HEK293T (cell line): ENCODE results near the gene EXOC6B.

ENCODE experiments used
- CTCF ChIA-PET: fragments of 350-600 bp; formaldehyde crosslinking; extraction: SDS; loops from one replicate; lab custom pipeline; 2021; ENCODE audit warnings: antibody characterized with exemption, inconsistent platforms; lab: Yijun Ruan, JAX
- POLR2A ChIA-PET: fragments of 350-600 bp; formaldehyde crosslinking; extraction: SDS; loops from one replicate; lab custom pipeline; 2020; ENCODE audit warnings: antibody characterized with exemption, inconsistent platforms; lab: Yijun Ruan, JAX
- DNase-seq: peaks from one replicate; pipeline ENCODE4 v3.0.0; 2012; ENCODE audit warnings: mixed read lengths; ENCODE audit errors: extremely low spot score
- ARNT ChIP-seq: fragments of 450-650 bp; IDR thresholded peaks from 2 replicates; pipeline ENCODE4 v1.6.1; 2017; ENCODE audit warnings: mild to moderate bottlenecking
- BHLHE40 ChIP-seq: fragments of 450-650 bp; IDR thresholded peaks from 2 replicates; pipeline ENCODE4 v1.6.1; 2016; ENCODE audit warnings: mild to moderate bottlenecking, moderate library complexity, borderline replicate concordance
- CTBP1 ChIP-seq: fragments of 450-650 bp; IDR thresholded peaks from 2 replicates; pipeline ENCODE4 v1.6.1; 2016; ENCODE audit warnings: borderline replicate concordance
- ELF4 ChIP-seq: fragments of 450-650 bp; IDR thresholded peaks from 2 replicates; pipeline ENCODE4 v1.6.1; 2017; ENCODE audit warnings: antibody characterized with exemption
- FOXA1 ChIP-seq: fragments of 450-650 bp; IDR thresholded peaks from 2 replicates; pipeline ENCODE4 v1.6.1; 2016; ENCODE audit warnings: mild to moderate bottlenecking
- FOXK2 ChIP-seq: fragments of 450-650 bp; IDR thresholded peaks from 2 replicates; pipeline ENCODE4 v1.6.1; 2016; ENCODE audit warnings: mild to moderate bottlenecking
- FOXM1 ChIP-seq: fragments of 450-650 bp; IDR thresholded peaks from 2 replicates; pipeline ENCODE4 v1.6.1; 2017; ENCODE audit warnings: mild to moderate bottlenecking, borderline replicate concordance
- HDGF ChIP-seq: fragments of 450-650 bp; IDR thresholded peaks from 2 replicates; pipeline ENCODE4 v1.6.1; 2017; ENCODE audit warnings: antibody characterized with exemption, borderline replicate concordance
- L3MBTL2 ChIP-seq: fragments of 450-650 bp; conservative IDR thresholded peaks from 2 replicates; pipeline ENCODE4 v1.6.1; 2016; ENCODE audit warnings: mild to moderate bottlenecking
- LEF1 ChIP-seq: fragments of 450-650 bp; IDR thresholded peaks from 2 replicates; pipeline ENCODE4 v1.6.1; 2017; ENCODE audit warnings: mild to moderate bottlenecking, borderline replicate concordance
- NFRKB ChIP-seq: fragments of 450-650 bp; IDR thresholded peaks from 2 replicates; pipeline ENCODE4 v1.6.1; 2016; ENCODE audit warnings: mild to moderate bottlenecking, moderate library complexity
- PKNOX1 ChIP-seq: fragments of 450-650 bp; IDR thresholded peaks from 2 replicates; pipeline ENCODE4 v1.6.1; 2016
- SP1 ChIP-seq: fragments of 450-650 bp; IDR thresholded peaks from 2 replicates; pipeline ENCODE4 v1.6.1; 2017
- SUZ12 ChIP-seq: fragments of 450-650 bp; IDR thresholded peaks from 2 replicates; pipeline ENCODE4 v1.6.1; 2016; ENCODE audit warnings: mild to moderate bottlenecking
- TARDBP ChIP-seq: fragments of 450-650 bp; IDR thresholded peaks from 2 replicates; pipeline ENCODE4 v1.6.1; 2016
- ZNF384 ChIP-seq: fragments of 450-650 bp; IDR thresholded peaks from 2 replicates; pipeline ENCODE4 v1.6.1; 2016

EXOC6B gene

GRCh38 chr2:72862239-72862988, 36.6 kb upstream of the EXOC6B start:
- peak; percentile 95 for DNase-seq
- TF ChIP-seq TARDBP: no peak
- TF ChIP-seq HDGF: no peak
- TF ChIP-seq L3MBTL2: peak; percentile 61
- TF ChIP-seq FOXA1: no peak
- no peak for TF ChIP-seq SUZ12
- TF ChIP-seq BHLHE40: no peak
- ChIA-PET CTCF (interaction anchor here (0.6 to 1.6 kb wide), 14 partner anchors 12 to 167 kb away, joined by 3 to 11 read pairs (median 4); partner anchors contain the start of gene SPR), POLR2A (interaction anchor here (1.0 to 1.3 kb wide), 2 partner anchors 25 to 90 kb away, joined by 4 to 6 read pairs; partner anchors contain the start of gene SPR)

- TF ChIP-seq SP1: no peak
- TF ChIP-seq ZNF384: peak; percentile 82
- no peak for TF ChIP-seq ARNT
- TF ChIP-seq LEF1: no peak
- CTCF ChIA-PET: interaction anchor here (0.6 to 1.4 kb wide), 7 partner anchors 36 to 1633 kb away, joined by 3 to 9 read pairs (median 3); partner anchors contain the start of gene PAIP2B
- DNase-seq: peak; percentile 61
- POLR2A ChIA-PET: no interaction called here
These were observed 34.0 kb upstream of the EXOC6B start for GRCh38 chr2:72859831-72860262.

- ChIA-PET CTCF (no interaction called here), POLR2A (no interaction called here)
- no peak for TF ChIP-seq SP1
- TF ChIP-seq ARNT: no peak
- TF ChIP-seq TARDBP: no peak
- TF ChIP-seq L3MBTL2: no peak
- TF ChIP-seq BHLHE40: no peak
- TF ChIP-seq ELF4: no peak
- no peak for TF ChIP-seq HDGF
- TF ChIP-seq NFRKB: no peak
- TF ChIP-seq LEF1: no peak
- no peak for TF ChIP-seq SUZ12
- TF ChIP-seq PKNOX1: no peak
- TF ChIP-seq FOXK2: no peak
- TF ChIP-seq ZNF384: no peak
- TF ChIP-seq FOXM1: no peak
- DNase-seq: no peak
These were observed 25.5 kb upstream of the EXOC6B start for GRCh38 chr2:72851333-72851732.

- ChIA-PET CTCF (interaction anchor here (1.4 kb wide), 1 partner anchor 14 kb away, joined by 3 read pairs; no protein-coding TSS in a partner anchor), POLR2A (no interaction called here)
- no peak for DNase-seq
- TF ChIP-seq TARDBP (no peak), NFRKB (no peak), CTBP1 (no peak), LEF1 (no peak), ARNT (no peak), FOXM1 (no peak), SUZ12 (no peak), ELF4 (no peak)
These were observed 23.3 kb upstream of the EXOC6B start for GRCh38 chr2:72849138-72849462.

GRCh38 chr2:72848436-72849137, 22.8 kb upstream of the EXOC6B start:
- no peak for DNase-seq
- ChIA-PET POLR2A (no interaction called here), CTCF (no interaction called here)
- TF ChIP-seq PKNOX1 (no peak), ZNF384 (no peak), SUZ12 (no peak), TARDBP (no peak), BHLHE40 (no peak), L3MBTL2 (no peak), FOXA1 (no peak), LEF1 (no peak), FOXM1 (no peak), HDGF (no peak), CTBP1 (no peak), SP1 (no peak), ARNT (no peak), NFRKB (no peak), ELF4 (no peak), FOXK2 (no peak)

GRCh38 chr2:72847534-72848315, 21.9 kb upstream of the EXOC6B start:
- DNase-seq: no peak
- POLR2A ChIA-PET: no interaction called here
- CTCF ChIA-PET: no interaction called here
- TF ChIP-seq L3MBTL2 (no peak), ELF4 (no peak), LEF1 (no peak), SUZ12 (no peak), FOXM1 (no peak), TARDBP (no peak), CTBP1 (no peak)
